ENCODE data around the gene KIF3B. TPM values are rescaled to one million over a fixed set of nuclear protein-coding genes. Genes with fewer than 3 reads are reported as not detected.

Gene KIF3B
- total RNA-seq, 1 donor from 2014 or later: 29.0 TPM

- no peaks in the 10 kb centered on the region for H3K27me3 ChIP-seq
- no peaks in the 10 kb centered on the region for H3K9me3 ChIP-seq
- no peak overlapping the region for H3K4me3 ChIP-seq
- H3K4me1 ChIP-seq: no peaks in the 10 kb centered on the region
- no peaks in the 10 kb centered on the region for H3K36me3 ChIP-seq
- H3K27ac ChIP-seq: no peak overlapping the region
- DNase-seq: no peak
- intact Hi-C loops (cut with DNase I): no loop called here
- TF ChIP-seq CTCF (IDR thresholded peaks at IDR 0.05): no peak
- ATAC-seq: no peak
These were observed 24.5 kb downstream of the KIF3B start for GRCh38 chr20:32301719-32302506.

GRCh38 chr20:32302507-32302872, 25.0 kb downstream of the KIF3B start:
- DNase-seq (no peak), ATAC-seq (no peak)
- TF ChIP-seq CTCF (IDR thresholded peaks at IDR 0.05): no peak
- intact Hi-C loops (cut with DNase I): no loop called here
- H3K27me3 ChIP-seq: no peaks in the 10 kb centered on the region
- no peak overlapping the region for H3K27ac ChIP-seq
- H3K4me1 ChIP-seq: no peaks in the 10 kb centered on the region
- no peak overlapping the region for H3K4me3 ChIP-seq
- H3K36me3 ChIP-seq: no peaks in the 10 kb centered on the region
- H3K9me3 ChIP-seq: no peaks in the 10 kb centered on the region

- DNase-seq (no peak), ATAC-seq (no peak)
- intact Hi-C loops (cut with DNase I): no loop called here
- Histone ChIP-seq H3K27ac (no peak overlapping the region), H3K9me3 (no peaks in the 10 kb centered on the region), H3K36me3 (no peaks in the 10 kb centered on the region), H3K4me1 (no peaks in the 10 kb centered on the region), H3K27me3 (no peaks in the 10 kb centered on the region), H3K4me3 (no peak overlapping the region)
- TF ChIP-seq CTCF (IDR thresholded peaks at IDR 0.05): no peak
These were observed 26.8 kb downstream of the KIF3B start for GRCh38 chr20:32304131-32304746.

GRCh38 chr20:32312718-32313424, 35.4 kb downstream of the KIF3B start:
- H3K27ac ChIP-seq: no peak overlapping the region
- no peaks in the 10 kb centered on the region for H3K27me3 ChIP-seq
- ATAC-seq (no peak), DNase-seq (no peak)
- no peak overlapping the region for H3K4me3 ChIP-seq
- no peak for TF ChIP-seq CTCF (IDR thresholded peaks at IDR 0.05)
- H3K4me1 ChIP-seq: no peaks in the 10 kb centered on the region
- peaks cover 44% of the 10 kb centered on the region for H3K36me3 ChIP-seq
- H3K9me3 ChIP-seq: no peaks in the 10 kb centered on the region
- intact Hi-C loops (cut with DNase I): no loop called here

- no peak overlapping the region for H3K4me3 ChIP-seq
- intact Hi-C loops (cut with DNase I): no loop called here
- H3K27ac ChIP-seq: no peak overlapping the region
- no peak for ATAC-seq
- H3K36me3 ChIP-seq: peaks cover 51% of the 10 kb centered on the region
- DNase-seq: no peak
- no peaks in the 10 kb centered on the region for H3K27me3 ChIP-seq
- no peaks in the 10 kb centered on the region for H3K9me3 ChIP-seq
- no peaks in the 10 kb centered on the region for H3K4me1 ChIP-seq
- no peak for TF ChIP-seq CTCF (IDR thresholded peaks at IDR 0.05)
These were observed 37.3 kb downstream of the KIF3B start for GRCh38 chr20:32314768-32315167.

Measured in upper lobe of right lung (tissue), 1 donor.